Measurements from ENCODE around the gene RIMS3. TPM values are rescaled to one million over a fixed set of nuclear protein-coding genes. Genes with fewer than 3 reads are reported as not detected.

RIMS3 gene
- total and polyA plus RNA-seq, 8 donors: 1.3 to 5.0 (median 1.8) TPM

DNA sequence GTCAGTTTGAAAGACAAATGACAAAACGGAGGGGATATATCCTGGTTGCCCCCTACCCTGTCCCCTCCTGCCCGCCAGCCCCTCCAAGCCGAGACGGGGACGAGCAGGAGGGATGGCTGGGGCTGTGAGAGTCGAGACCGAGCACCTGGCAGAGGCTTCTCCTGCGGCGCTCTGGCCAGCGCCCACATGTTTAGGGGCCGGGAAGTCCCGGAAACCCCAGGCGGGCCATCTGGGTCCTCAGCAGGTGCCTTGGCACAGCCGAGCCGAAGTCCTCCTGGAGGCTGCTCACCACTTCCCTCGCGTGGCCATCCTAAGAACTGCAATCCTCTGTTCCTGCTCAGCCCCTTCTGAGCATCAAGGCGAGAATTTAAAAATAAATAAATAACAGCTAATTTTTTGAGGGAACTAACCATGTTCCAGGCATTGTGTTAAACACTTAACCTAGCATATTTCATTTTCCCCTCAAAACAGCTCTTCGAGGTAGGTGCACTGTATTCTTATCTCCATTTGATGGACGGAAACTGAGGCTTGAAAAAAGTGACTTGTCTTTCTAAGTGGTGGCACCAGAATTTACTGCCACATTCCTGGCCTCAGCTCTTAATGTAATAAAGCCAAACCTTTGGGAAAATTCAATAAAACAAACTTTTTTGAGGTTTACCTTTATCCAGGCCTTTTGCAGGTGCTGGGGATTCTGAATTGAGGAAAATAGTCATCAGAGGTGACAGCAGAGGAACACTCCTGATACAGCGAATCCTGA is 3.5 kb upstream of the RIMS3 start:
- intact Hi-C loops (cut with DNase I): loop anchor here in 1 of 2 donors (5.0 kb wide), 1 partner anchor 47 kb away; no protein-coding TSS in a partner anchor
- Histone ChIP-seq H3K4me3 (peak overlapping the region in 1 of 2 donors; percentile 17), H3K9me3 (no peaks in the 10 kb centered on the region), H3K4me1 (peaks cover 0 to 15% of the 10 kb centered on the region in 2 donors), H3K36me3 (no peaks in the 10 kb centered on the region), H3K27ac (no peak overlapping the region), H3K27me3 (no peaks in the 10 kb centered on the region)
- ATAC-seq (peak; percentile 88), DNase-seq (peak; percentile 35 to 91 (median 77))
- TF ChIP-seq, protein P1, sequence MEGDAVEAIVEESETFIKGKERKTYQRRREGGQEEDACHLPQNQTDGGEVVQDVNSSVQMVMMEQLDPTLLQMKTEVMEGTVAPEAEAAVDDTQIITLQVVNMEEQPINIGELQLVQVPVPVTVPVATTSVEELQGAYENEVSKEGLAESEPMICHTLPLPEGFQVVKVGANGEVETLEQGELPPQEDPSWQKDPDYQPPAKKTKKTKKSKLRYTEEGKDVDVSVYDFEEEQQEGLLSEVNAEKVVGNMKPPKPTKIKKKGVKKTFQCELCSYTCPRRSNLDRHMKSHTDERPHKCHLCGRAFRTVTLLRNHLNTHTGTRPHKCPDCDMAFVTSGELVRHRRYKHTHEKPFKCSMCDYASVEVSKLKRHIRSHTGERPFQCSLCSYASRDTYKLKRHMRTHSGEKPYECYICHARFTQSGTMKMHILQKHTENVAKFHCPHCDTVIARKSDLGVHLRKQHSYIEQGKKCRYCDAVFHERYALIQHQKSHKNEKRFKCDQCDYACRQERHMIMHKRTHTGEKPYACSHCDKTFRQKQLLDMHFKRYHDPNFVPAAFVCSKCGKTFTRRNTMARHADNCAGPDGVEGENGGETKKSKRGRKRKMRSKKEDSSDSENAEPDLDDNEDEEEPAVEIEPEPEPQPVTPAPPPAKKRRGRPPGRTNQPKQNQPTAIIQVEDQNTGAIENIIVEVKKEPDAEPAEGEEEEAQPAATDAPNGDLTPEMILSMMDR (IDR thresholded peaks at IDR 0.05): peak; percentile 92 to 97

DNA sequence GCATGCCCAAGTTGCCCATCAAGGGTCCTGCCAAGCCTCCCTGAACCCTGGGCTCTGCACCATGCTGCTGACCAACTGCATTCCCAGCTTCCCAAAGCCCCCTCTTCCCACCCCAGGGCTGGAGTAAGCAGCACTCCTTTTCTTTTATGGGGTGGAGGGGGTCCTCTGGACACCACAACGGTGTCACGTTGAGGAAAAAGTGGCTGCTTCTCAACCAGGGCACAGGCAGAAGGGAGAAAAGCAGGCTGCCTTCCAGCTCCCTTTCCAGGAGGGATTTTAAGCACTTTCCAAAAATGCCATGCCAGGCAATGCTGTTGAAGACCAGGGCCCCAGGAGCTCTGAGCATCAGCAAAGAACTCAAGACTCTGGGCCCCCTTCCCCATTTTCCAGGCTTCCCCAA is 691 bp downstream of the RIMS3 start:
- DNase-seq (no peak), ATAC-seq (no peak)
- Histone ChIP-seq H3K9me3 (no peaks in the 10 kb centered on the region), H3K27ac (no peak overlapping the region), H3K4me1 (peaks cover 0 to 20% of the 10 kb centered on the region in 2 donors), H3K36me3 (no peaks in the 10 kb centered on the region), H3K4me3 (peak overlapping the region in 1 of 2 donors; percentile 67), H3K27me3 (no peaks in the 10 kb centered on the region)
- TF ChIP-seq, protein P1 (IDR thresholded peaks at IDR 0.05): no peak
- intact Hi-C loops (cut with DNase I): loop anchor here in 1 of 2 donors (5.0 kb wide), 1 partner anchor 42 kb away; no protein-coding TSS in a partner anchor

DNA sequence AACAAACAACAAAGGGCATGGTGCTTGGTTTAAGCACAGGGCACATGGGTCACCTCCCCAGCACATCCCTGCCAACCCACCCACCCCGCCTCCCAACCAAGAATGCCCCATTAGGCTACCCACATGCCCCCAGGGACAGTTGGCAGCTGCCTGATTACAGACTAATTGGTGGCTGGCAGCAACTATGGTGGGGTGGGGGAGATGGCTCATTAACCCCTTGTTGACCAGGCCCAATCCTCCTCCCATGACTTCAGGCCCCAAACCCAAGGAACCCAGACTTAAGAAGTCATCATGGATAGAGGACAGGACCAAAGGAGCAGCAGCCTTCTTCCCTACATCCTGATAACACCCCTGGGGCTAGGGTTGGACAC is 1.3 kb downstream of the RIMS3 start:
- Histone ChIP-seq H3K27ac (no peak overlapping the region), H3K4me3 (no peak overlapping the region), H3K4me1 (peaks cover 0 to 20% of the 10 kb centered on the region in 2 donors), H3K9me3 (no peaks in the 10 kb centered on the region), H3K36me3 (no peaks in the 10 kb centered on the region), H3K27me3 (no peaks in the 10 kb centered on the region)
- DNase-seq (no peak), ATAC-seq (no peak)
- intact Hi-C loops (cut with DNase I): no loop called here
- TF ChIP-seq, protein P1 (IDR thresholded peaks at IDR 0.05): no peak

- no peaks in the 10 kb centered on the region for H3K9me3 ChIP-seq
- peaks cover 0 to 14% of the 10 kb centered on the region in 2 donors for H3K4me1 ChIP-seq
- TF ChIP-seq, protein P1 (IDR thresholded peaks at IDR 0.05): no peak
- no peak overlapping the region for H3K27ac ChIP-seq
- no peaks in the 10 kb centered on the region for H3K36me3 ChIP-seq
- no peaks in the 10 kb centered on the region for H3K27me3 ChIP-seq
- H3K4me3 ChIP-seq: no peak overlapping the region
- ATAC-seq (no peak), DNase-seq (no peak)
- intact Hi-C loops (cut with DNase I): no loop called here
Observed at GRCh38 chr1:40663324-40664166, 1.9 kb downstream of the RIMS3 start.

- H3K36me3 ChIP-seq: no peaks in the 10 kb centered on the region
- ATAC-seq (peak; percentile 47), DNase-seq (no peak)
- peaks cover 0 to 13% of the 10 kb centered on the region in 2 donors for H3K4me1 ChIP-seq
- no peaks in the 10 kb centered on the region for H3K9me3 ChIP-seq
- H3K27ac ChIP-seq: no peak overlapping the region
- H3K4me3 ChIP-seq: no peak overlapping the region
- intact Hi-C loops (cut with DNase I): no loop called here
- TF ChIP-seq, protein P1 (IDR thresholded peaks at IDR 0.05): no peak
- H3K27me3 ChIP-seq: no peaks in the 10 kb centered on the region
Observed at GRCh38 chr1:40662864-40663263, 2.6 kb downstream of the RIMS3 start.
